HG02840 (cell line): ENCODE results near the gene FAM163B.
"Not testable (repeated sequence)": the region's sequence is repeated elsewhere in the genome, so short reads cannot be mapped to it uniquely, and the experiment has no call there.

Experiments used
- ATAC-seq: cut with Tn5 transposase; IDR thresholded peaks from one replicate; pipeline ENCODE4 v1.9.1; 2021; ENCODE audit warnings: mild to moderate bottlenecking, moderate library complexity, moderate number of reproducible peaks; ENCODE audit not compliant: unreplicated experiment, low FRiP score

FAM163B gene

DNA sequence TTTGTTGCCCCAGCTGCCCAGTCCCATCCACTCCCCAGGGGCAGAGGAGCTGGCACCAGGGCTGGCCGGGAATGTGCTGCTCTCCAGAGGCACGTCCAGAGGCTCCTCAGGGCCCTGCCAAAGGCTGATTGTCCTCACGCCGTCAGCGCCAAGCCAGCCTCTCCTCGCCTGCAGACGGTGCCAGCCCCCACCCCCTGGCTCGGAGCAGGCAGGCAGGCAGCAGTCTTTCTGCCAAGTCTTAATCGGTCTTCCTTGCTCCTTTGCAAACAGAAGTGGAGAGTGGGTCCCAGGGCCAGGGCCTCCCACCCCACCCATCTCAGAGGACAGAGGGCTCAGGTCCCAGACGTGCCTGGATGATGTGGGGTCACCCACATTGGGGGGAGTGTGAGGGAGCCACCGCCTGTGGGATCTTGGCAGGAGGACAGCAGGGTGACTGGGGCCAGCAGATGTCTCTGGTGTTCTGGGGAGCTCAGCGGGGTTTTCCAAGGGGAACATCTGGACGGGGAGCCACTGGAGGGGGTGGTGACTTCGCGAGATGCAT, 36.3 kb downstream of the FAM163B start:
- ATAC-seq: no peak

- no peak for ATAC-seq
Measured at GRCh38 chr9:133571896-133572595, 37.1 kb downstream of the FAM163B start.

DNA sequence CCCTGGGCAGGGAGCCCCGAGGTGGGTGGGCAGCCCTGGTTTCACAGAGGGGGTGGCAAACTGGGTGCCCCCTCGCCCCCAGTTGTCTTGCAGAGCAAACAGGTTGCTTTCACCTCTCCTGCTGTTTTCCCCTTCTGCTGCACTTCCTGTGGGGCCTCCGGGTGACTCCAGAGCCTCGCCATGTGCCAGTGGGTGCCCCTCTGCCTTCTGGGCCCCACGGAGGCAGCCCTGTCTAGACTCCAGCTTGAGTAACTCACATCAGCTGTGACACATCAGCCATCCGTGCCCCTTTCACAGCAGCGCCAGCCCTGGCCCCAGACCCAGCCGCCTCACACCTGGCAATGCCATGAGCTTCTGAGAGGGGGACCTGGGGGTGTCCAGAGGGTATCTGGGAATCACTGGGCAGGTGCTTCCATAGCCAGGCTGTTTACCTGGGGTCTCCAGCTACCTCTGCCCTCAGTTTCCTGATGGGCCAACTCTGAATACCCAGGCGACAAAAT, 37.7 kb downstream of the FAM163B start:
- ATAC-seq: no peak

DNA sequence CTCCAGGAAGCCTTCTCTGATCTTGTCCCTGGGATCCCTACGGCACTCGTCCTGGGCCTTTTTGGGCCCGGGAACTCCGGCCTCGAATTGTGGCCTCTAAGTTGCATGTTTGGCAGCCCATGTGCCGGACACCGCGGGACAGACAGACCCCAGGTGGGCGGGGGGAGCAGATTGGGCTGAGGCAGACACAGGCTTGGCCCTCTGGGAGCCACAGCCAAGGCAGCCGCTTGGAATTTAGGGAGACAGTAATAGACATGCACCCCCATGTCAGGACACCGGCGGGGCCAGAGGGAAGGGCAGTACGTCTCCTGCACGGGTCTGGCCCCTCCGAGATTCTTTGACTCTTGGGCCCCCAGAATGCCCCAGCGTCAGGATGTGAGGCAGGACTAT, 38.5 kb downstream of the FAM163B start:
- no peak for ATAC-seq

- no peak for ATAC-seq
Measured at GRCh38 chr9:133569891-133570690, 39.1 kb downstream of the FAM163B start.

GRCh38 chr9:133569121-133569785, 39.9 kb downstream of the FAM163B start:
- ATAC-seq: no peak

GRCh38 chr9:133568186-133568585, 41.0 kb downstream of the FAM163B start:
- no peak for ATAC-seq

DNA sequence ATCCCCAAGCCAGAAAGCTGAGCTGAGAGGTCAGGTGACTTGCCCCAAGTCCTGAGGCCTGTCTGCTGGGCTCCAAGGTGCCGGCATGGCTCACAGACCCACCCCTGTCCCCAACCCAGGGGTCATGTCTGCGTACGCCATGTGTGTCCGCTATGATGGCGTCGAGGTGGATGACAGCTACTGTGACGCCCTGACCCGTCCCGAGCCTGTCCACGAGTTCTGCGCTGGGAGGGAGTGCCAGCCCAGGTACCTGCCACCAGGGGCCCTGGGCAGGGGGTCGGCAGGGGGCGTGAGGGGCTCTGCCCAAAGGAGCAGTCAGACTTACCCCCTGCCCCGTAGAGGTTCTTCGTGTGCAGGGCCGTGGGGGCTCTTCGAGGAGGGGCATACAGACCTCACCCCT, 42.4 kb downstream of the FAM163B start:
- no peak for ATAC-seq

DNA sequence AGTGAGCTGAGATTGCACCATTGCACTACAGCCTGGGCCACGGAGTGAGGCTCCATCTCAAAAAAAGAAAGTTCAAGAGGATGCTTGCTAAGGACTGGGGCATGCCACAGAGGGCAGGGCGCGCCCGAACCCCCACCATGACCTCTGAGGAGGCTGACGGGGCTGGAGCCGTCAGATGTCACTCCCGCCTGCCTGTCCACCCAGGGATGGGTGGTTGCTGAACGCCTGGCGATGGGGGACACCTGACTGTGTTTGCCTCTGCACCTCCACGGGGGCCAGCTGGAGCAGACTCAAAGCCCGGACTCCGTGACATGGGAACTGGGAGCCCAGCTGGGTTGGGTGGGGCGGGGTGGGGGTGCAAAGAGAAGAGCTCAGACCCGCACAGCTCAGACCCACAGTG, 42.8 kb downstream of the FAM163B start:
- ATAC-seq: no peak

DNA sequence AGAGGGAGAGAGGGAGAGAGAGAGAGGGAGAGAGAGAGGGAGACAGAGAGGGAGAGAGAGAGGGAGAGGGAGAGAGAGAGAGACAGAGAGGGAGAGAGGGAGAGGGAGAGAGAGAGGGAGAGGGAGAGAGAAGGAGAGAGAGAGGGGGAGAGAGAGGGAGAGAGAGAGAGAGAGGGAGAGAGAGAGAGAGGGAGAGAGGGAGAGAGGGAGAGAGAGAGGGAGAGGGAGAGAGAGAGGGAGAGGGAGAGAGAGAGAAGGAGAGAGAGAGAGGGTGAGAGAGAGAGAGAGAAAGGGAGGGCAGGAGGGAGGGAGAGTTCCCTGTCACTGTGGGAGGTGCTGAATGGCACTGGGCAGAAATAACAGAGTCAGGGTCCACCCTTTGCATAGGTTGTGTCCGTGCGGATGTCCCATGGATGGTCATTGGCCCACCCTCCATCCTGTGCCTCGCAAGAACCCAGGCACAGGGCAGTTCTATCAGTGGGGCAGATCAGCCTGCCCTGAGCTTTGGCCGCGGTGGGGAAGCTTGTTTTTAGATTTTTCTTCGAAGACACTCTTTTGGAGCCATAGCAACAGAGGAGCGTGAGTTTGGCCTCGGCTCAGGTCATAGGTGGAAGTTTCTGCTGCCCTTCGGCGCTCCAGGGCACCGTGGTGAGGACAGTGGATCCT, 44.6 kb downstream of the FAM163B start:
- no peak for ATAC-seq

DNA sequence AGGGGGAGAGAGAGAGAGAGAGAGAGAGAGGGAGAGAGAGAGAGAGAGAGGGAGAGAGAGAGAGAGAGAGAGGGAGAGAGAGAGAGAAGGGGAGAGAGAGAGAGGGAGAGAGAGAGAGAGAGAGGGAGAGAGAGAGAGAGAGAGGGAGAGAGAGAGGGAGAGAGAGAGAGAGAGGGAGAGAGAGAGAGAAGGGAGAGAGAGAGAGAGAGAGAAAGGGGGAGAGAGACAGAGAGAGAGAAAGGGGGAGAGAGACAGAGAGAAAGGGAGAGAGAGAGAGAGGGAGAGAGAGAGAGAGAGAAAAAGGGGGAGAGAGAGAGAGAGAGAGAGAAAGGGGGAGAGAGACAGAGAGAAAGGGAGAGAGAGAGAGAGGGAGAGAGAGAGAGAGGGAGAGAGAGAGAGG, 45.4 kb downstream of the FAM163B start:
- ATAC-seq: not testable (repeated sequence)

DNA sequence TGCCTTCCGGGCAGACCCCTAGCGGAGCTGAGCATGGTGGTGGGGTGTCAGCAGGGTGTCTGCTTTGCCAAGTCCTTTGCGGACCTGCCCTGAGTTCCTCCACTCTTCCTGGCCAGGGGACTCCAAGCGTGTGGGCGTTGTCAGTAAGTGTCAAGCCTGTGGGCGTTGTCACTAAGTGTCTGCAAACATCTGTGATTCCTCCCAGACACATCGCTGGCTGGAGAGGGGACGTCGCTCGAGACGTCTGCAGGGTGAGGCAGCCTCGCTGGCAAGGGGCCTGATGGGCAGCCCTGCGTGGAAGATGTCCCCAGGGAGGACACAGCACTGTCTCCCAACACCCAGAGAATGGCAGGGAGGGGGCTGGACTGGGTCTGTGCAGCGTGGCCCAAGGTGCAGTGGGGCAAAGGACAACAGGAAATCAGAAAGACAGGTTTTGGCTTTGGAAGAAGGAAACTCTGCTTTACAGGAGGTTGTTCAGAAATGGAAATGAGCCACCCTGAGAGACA, 45.8 kb downstream of the FAM163B start:
- ATAC-seq: no peak

- no peak for ATAC-seq
Measured at GRCh38 chr9:133562611-133563290, 46.4 kb downstream of the FAM163B start.

DNA sequence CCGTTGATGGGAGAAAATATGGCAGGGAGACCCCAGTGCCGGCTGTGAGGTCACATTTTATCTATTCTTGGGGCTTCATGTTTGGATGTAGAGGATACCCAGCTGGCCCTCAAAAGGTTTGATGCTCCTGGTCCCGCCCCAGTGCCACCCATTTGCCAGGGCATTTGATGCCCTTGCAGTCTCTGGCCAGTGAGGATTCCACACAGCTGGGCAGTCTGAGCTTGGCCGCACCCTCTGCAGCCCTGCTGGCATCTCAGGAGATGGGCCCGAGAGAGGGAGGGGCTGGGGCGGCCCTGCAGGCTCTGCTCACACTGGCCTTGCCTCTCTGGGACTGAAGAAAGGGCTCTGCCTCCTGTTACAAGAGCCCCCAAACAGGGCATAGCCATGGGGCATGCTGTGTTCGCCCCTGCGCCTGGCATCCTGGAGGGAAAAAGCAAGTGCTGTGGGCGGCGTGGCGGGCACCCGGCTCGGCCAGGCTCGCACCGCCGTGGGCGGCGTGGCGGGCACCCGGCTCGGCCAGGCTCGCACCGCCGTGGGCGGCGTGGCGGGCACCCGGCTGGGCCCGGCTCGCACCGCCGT, 47.1 kb downstream of the FAM163B start:
- no peak for ATAC-seq

DNA sequence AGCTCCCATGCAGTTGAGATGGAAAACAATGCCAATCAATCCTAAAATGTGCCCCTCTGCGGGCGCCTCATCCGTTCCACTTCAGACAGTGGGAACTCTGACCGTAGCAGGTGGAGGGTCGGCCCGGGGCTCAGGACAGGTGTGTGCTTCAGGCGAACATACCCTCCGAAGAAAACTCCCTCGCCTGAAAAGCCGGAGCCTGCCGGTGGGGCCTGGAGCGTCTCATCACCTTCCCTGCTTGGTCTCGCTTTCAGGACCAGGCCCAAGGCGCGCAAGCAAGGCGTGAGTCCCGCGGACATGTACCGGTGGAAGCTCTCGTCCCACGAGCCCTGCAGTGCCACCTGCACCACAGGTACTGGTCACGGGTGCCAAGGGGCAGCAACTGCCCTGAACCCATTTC, 48.2 kb downstream of the FAM163B start:
- ATAC-seq: no peak

- no peak for ATAC-seq
Measured at GRCh38 chr9:133560311-133560710, 48.9 kb downstream of the FAM163B start.

DNA sequence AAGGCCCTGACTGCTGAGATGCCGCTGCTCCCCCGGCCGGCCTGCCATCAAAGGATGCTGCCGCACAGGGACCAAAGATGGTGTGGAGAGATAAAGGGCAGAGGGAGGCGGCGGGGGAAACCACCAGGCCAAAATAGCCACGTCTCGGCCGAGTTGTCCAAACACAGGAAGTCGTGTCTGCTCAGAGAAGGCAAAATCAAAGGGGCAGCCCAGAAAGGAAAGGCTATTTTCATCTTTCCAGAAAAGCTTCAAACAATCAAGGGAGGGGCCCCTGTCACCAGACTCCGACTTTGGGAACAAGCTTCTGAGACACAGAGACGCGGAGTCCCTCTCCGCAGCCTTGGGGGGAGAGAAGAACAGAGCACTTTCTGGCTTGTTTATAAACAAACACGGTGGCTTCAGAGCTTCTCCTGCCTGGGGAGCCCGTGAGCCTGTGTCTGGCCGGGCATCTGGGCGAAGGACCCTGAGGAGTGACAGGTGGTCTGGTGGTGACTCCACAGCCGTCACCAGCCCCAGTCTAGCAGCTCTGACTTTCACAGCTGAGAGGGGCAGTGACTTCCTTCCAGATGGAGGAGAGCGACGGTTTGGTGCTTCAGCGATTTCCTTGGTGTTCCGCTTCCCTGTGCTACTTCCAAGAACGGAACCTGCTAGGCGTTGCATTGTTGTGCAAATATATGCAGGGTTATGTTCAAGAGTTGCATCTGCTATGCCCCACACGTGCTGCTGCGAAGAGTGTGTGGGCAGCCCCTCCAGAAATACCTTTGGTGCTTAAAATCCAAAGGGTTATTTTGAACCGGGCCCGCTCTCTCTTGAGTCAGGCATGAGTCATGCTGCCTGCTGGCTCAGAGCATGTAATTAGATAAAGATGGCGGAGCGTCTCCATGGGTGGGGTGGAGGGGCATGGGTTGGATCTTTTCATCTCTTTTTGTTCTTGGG, 50.7 kb downstream of the FAM163B start:
- no peak for ATAC-seq

DNA sequence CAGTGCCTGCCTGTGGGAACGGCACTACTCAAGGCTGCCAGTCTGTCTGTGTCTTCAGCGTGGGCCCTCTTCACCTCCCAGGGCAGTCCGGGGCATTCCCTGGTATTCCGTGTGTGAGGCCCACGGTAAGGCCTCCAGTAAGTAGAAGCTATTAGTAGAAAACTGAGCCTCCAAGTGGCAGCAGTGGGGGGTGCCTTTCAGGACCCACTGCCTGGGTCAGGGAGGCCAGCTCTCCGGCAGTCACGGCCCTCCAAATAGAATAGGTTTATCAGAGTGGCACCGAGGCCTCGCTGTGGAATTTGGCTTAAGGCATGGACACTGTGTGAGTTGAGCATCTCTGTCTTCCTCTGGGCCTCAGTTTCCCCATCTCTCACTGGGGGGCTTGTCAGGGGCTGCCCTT, 51.6 kb downstream of the FAM163B start:
- no peak for ATAC-seq
